Ramos (cell line): ENCODE data around the gene FAM131B.
"Not testable (repeated sequence)": the region's sequence is repeated elsewhere in the genome, so short reads cannot be mapped to it uniquely, and the experiment has no call there.

ENCODE experiments used
- in situ Hi-C: fragments of 300-500 bp; cut with MboI; formaldehyde crosslinking; loops from one replicate; pipeline ENCODE4 v1.14.3; 2022; ENCODE audit warnings: low sequenced_read_pairs; ENCODE audit not compliant: unreplicated experiment

Gene FAM131B

DNA sequence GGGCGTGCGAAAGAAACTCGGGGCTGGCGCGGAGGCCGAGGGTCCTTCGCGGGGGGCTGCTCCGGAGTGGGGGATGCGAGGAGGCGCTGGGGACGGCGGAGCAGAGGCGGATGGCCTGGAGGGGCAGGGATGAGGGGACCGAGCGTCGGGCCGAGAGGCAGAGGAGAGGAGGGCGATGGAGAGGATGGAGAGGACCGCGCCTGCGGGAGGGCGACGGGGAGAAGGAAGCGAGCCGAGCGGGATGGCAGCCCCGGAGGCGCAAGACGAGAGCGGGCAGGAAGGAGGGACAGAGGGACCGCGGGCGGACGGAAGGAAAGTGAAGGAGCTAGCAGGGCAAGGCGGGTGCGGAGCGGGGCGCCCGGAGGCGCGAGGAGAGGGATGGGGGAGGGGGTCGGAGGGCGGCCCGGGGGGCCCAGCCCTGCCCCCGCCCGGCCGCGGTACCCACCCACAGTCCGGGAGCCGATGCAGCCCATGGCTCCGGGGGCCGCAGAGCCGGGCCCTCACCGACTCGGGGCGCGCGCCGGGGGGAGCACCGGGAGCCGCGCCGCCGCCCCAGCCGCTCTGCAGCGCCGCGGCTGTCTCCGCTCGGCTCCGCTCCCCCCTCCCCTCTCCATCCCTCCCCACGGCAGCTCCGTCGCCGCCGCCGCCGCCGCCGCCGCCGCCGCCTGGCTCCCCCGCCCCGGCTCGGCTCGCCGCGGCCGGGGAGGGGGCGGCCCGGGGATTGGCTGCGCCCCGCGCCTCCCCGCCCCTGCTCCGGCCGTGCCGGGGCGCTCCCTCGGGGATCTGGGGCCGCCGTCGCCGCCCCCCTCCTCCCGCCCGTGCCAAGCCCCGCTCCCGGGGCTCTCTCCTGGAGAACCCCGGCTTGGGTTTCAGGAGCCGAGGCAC, at the start of gene FAM131B:
FAM131B (minus strand) TSS at position 583 of the 885 bp plus-strand sequence; CDS start at position 473, 110 bp downstream.
- in situ Hi-C loops: no loop called here

DNA sequence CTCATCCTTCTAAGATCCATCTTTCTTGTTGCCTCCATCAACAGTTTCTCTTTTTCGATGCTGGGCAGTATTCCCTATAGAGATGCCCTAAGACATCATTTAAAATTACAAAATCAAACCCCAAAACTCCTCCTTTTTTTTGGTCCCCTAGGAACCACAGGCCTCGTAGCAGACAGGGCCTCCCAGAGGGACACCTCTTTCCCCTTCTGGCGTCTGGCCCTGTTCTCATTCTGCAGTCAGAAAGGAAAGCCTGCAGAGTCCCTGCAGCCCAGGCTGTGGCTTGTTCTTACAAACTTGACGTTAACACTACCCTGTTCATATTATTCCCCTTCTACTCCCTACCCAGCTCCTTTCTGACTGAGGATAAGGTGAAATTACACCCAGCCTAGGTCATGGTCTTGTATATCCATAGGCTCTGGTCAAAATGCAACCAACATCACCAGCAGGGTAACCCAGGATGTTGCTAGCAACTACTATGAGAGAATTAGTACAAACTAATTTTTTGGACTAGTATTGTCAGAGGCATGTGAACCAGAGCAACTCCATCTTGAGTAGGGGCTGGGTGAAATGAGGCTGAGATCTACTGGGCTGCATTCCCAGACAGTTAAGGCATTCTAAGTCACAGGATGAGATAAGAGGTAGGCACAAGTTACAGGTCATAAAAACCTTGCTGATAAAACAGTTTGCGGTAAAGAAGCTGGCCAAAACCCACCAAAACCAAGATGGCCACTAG, 49.6 kb upstream of the FAM131B start:
- in situ Hi-C loops: loop anchor here (10.0 kb wide), 1 partner anchor 167 kb away; no protein-coding TSS in a partner anchor

DNA sequence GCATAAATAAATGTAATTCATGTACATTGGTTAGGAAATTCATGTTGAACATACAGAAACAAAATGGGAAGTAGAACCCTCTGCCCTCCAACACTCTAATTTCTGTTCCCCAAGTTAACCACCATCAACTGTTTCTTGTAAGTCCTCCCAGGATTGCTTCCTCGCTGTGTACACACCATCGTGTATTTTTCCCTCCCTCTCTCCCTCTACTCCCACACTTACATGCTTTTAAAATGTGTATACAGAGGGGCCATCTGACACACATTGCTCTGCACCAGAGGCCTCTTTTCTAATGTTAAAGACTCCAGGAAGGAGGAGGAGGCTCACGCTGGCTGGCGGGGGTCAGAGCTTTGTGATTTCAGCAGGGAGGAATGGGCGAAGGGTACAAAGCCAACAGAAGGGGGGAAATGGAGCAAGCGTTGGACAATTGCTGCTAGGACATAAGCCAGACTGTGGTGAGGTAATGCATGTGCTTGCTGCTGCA, 48.0 kb upstream of the FAM131B start:
- in situ Hi-C loops: loop anchor here (10.0 kb wide), 1 partner anchor 166 kb away; no protein-coding TSS in a partner anchor

DNA sequence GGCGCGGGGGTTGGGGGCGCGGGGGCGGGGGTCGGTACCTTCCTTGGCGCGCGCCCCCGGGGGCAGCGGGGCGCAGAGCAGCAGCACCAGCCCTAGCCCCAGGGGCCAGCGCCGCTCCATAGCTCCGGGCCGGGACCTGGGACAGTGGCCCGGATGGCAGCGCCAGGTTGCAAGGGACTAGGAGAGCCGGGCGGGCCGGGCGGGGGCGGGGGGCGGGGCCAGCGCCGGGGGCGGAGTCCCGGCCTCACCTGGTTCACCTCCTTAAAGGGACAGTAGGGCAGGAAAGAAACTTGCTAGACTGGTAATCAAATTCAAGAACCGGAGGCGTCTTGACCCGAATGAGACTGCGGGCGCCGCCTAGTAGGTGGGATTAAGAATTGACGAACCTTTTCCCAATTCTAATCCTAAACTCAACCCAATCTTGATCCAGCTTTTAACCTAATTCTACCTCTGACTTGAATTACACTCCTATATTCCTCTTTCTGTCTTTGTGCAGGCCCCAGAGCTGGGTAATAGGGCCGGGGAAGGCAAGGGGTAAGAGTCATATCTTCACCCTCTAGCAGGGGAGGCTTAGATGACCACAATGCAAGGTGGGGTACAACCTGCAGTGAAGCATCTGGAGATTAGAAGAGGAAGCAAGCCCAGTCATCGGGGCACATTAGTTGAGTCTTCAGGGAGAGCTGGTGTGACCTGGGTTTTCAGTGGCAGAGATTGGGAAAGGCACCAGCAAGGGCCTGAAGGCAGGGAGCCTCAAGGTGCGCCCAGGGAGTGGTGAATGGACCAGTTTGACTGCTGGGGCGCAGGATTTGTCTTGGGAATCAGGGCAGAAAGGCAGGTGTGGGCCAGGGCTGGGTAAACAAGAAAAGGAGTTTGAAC, 46.4 kb upstream of the FAM131B start, which contains the start of gene EPHA1:
EPHA1 (minus strand) TSS at position 171 of the 876 bp plus-strand sequence; CDS start at position 120, 51 bp downstream.
- in situ Hi-C loops: no loop called here

DNA sequence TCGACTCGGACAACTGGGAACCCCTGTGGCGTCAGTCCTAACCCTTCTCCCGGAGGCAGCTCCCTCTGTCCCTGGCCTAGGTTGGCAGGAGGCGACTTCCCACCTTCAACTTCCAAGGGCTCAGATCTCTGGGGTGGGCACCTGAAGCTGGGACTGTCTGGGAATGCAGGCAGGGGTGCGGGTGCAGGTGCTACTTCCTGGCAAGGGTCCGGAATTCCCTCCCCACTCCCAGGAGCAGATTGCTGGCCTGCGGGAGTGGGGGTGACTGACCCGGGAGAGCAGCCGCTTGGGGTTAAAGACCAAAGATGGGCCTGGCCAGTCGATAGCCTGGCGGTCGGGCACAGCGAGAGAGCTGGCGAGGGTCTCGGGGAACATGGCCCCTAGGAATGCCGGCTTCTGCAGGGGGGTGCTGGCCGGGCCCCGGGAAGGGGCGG, 45.8 kb upstream of the FAM131B start:
- in situ Hi-C loops: no loop called here

DNA sequence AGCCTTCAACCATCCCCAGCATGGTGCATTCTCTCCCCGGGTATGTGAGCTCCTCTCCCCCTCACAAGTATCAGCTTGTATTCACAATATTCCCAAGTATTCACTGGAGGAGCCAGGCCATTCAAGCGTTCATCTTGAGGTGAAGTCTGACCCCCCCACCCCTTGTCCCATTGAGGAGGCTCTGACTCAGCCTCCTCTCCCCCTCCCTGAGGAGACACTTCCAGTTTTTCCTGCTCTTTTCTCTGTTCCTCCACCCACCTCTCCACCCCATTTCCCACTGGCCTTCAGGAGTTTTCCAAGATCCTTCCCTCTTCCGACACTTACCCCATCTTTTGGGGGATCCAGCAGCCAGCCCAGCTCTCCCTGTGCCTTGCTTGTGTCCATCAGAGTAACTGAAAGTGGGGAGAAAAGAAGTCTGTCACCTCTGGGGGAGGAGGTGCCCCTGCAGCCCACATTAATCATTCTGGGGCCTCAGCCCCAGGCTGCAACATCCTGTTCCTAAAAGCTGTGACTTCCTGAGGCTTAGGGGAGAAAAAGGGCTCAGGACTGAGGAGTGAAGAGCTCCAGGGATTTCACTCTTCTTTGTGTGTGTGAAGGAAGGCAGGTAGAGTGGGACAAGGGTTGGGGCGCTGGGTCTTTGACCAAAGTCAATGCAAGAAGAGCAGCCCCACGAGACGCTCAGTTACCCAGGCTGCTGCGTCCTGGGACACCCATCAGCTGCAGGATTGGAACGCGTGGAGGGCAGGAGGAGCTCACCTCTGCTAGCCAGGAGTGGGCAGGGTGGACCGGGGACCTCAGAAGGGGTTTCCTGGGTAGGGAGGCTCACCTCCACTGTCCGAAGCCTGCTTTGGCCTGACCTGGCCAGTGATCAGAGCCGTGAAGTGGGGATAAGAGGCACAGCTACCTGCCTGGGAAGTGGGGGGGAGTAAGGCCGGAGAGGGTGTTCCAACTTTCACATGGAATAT, 45.1 kb upstream of the FAM131B start:
- in situ Hi-C loops: no loop called here

DNA sequence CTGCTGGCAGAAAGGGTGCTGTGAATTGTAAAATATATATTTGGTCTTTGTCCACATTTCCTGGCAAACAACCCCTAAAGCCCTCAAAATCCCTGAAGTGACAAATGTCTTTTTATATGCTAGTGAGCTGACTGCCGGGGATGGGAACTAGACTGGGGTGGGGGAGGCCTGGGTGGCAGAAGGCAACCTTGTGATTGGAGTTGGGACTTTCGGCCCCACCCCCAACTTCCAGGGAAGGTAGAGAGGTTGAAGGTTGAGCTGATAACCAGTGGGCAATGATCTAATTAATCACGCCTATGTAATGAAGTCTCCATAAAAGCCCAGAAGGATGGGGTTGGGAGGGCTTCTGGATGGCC, 43.5 kb upstream of the FAM131B start:
- in situ Hi-C loops: no loop called here

DNA sequence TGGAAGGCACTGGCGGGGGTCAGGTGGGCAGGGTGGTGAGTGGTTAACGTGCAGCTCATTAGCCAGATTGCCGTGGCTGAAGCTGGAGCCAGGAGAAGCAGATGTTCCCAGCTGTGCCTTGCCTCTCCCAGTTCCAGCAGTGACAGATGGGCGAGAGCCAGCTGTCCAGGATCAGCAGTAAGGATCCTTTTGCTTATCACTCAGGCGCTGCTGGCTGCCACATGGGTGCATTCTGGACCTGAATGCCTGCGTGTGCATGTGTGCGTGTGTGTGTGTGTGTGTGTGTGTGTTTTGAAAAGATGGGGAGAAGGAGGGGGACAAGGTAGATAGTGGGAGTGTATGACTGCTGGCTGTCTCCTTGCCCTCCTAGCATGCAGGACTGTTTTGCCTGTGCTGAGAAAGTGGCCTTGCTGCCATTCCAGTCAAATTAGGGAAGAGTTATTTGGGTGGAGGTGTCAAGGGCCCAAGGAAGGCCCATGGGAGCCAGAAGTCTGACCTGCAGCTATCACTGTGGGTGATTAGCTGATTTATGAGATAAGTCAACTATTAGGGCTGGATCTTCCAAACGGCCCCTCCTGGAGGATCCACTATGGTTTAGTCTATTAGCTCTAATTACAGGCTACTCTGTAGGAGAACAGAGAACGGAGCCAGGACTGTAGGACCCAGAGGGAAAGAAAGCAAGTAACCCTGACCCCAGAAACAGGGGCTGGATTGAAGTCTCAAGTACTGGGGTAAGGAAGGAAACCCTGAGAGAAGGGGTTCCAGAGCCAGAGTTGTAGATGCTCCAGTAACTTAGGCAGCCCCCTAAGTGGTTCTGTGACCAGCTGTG, 42.9 kb upstream of the FAM131B start:
- in situ Hi-C loops: no loop called here

DNA sequence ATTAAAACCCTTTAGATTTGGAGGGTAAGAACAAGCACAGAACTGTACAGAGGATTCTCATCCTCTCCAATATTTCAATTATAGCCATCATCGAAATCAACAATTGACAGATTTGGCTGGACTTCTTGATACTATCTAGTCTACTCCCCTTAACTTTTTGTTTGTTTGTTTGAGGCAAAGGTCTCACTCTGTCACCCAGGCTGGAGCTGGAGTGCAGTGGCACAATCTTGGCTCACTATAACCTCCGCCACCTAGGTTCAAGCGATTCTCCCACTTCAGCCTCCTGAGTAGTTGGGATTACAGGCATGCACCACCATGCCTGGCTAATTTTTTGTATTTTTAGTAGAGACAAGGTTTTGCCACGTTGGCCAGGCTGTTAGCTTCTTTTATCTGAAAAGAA, 39.7 kb upstream of the FAM131B start:
- in situ Hi-C loops: not testable (repeated sequence)

DNA sequence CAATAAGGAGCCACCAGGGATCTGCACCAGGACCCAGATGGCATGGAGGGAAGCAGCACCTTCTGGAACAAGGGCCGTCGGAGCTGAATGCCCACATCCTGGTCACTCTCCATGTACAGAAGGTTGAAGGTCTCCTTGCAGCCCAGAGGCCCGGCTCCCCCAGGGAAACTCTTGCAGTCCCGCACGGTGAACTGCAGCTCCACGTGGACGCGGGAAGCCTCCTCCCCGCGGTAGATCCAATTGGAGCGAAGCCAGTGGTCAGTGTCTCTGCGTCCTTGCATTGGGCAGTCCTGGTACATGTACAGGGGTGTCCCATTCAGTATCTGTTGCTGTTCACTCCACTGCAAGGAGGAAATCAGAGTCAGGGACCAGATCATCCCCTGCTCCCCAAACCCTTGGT, 38.8 kb upstream of the FAM131B start:
- in situ Hi-C loops: no loop called here

DNA sequence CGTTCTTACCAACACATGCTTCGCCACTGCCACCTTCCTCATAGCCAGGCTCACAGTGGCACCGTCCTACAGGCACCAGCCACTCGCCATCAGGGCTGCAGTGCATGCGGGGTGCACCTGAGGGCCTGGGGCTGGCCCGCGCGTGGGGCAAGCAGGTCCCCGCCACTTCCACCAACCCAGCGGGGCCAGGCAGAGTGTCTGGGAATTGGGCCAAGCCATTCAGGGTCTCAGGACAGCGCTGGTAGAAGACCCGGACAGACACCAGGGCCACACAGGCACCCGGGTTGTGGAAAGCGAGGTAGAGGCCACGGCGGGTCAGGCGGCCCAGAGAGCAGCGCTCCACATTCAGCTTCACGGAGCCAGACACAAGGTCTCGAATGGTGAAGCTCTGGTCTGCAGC, 37.1 kb upstream of the FAM131B start:
- in situ Hi-C loops: no loop called here

DNA sequence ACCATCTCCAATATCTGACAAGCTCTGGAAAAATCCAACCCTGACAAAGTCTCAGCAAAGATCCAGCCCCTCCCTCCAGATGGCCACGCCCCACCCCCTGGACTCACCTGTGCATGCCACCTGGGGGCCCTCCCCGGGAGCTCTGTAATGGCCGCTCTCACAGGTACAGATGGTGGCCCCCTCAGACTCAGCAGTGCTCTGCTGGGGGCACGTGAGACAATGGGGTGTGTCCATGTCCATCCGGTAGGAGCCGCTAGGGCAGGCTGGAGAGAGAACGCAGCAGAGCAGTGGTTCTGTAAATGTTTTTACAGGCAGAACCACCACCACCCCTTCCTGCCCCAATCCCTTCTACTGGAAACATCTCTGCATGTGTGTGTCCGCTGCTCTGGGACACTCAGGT, 36.6 kb upstream of the FAM131B start:
- in situ Hi-C loops: no loop called here

DNA sequence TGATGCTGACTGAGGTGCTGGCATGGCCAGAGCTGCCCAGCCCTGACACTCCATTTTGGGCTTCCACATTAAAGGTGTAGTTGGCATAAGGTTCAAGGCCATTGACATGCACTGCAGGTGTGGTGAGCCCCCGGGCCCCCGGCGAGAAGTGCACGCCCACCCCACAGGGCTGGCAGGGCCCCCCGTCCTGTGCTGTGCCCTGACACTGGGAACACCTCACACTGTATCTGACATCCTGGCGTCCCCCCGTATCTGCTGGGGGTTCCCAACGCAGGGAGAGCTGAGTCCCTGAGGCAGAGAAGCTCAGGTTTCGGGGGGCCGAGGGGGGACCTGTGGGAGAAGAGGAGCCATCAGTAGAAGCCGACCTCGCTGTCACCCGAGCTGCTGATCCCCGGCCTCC, 36.1 kb upstream of the FAM131B start:
- in situ Hi-C loops: no loop called here

DNA sequence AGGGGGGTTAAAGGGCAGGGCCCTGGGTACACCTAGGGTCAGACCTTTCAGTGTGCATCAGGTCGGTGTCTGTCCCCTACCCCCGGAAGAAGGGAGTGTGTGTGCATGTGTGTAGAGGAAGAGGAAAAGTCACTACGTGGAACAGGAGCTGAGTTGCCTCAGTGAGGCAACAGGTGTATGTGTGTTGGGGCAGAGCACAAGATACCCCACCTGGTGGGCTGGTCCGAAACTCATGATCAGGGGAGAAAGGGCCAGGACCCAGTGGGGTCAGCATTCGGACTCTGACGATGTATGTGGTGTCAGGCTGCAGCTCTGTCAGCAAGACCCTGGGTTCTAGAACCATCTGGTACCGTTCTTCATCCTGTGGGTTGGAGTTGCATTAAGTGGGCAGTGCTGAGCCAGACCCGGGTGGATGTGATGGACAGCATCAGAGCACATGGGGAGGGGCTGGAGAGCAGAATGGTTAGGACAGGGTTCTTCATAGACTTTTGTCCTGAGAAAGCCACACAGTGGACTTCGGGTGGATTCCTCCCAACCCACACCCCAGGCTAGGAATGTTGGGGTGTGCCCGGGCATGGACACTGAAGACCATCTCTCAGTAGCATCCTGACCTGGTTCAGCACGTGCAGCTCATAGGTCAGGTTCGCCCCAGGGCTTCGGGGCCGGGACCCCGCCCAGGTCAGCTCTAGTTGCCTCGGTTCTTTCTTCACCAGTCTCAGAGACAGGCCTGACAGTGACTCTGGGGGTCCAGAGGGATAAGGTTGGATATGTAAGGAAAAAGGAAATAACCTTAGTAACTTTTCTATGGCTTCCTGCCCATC, 35.4 kb upstream of the FAM131B start:
- in situ Hi-C loops: no loop called here

DNA sequence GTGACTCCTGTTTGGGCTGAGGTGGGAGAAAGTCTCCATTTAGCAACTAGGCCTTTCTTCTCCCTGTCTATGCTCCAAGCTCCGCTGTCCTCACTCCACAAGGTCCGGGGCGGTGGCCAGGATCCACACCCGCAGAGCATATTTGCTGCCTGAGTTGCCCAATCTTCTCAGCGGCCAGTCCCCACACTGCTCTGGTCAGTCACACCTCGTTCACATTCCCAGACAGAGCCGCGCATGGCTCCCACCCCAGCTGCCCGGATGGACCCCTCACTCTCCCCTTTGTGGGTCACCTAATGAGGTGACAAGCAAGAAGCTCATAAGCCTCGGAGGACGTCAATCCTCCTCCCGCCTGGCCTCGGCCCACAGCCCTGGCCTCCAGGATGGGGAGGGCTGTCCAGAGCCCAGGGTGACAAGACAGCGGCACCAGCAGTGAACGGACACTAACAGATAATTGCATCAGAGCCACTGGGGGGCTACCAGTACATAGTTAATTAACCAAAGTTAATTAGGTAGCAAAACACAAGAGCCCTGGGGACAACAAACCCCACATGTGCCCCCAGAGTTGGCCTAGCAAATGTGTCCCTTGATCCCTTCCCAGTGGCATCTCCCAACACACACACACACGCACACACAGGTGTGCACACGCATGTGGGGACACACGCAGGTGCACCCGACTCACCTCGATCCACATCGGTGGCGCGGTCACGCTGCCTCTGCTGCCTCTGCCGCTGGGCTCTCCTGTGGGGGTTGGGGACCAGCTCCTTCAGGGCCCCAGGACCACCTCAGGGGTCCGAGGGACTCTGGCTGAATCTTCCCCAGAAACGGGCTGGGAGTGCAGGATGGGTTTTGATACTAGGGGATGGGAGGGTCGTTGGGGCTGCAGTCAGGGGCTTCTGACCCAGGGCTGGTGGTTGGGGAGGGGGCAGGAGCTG, 34.4 kb upstream of the FAM131B start:
- in situ Hi-C loops: no loop called here

DNA sequence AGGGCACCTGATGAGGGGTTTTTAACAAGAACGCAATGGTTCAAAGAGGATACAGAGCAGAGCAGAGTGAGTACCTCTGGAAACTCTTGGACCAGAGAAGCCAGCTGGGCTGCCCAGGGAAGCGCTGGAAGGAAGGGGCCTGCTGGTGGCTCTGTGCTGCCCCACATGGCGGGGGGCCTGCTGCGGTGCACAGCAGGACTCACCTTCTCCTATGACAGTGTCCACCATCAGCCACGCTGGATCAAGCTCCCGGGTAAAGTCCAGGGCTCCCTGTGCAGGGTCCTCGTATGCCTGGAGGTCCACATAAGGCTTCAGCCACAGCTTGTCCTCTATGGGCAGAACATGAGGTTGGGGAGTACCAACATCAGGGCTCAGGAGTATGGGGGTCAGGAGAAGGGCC, 33.7 kb upstream of the FAM131B start:
- in situ Hi-C loops: no loop called here
